GM20431 (cell line): Measurements from ENCODE around the gene RWDD2A.

Experiments used
- in situ Hi-C: fragments of 300-500 bp; cut with MseI, MboI; formaldehyde crosslinking; loops from one replicate; pipeline ENCODE4 v1.15.0; 2020; ENCODE audit warnings: low sequenced_read_pairs; ENCODE audit not compliant: unreplicated experiment

Gene RWDD2A

GRCh38 chr6:83193747-83194566 is 800 bp downstream of the RWDD2A start:
- in situ Hi-C loops, result no loop called here

- in situ Hi-C loops, result no loop called here
Observed at GRCh38 chr6:83198486-83199172, 5.5 kb downstream of the RWDD2A start.

DNA sequence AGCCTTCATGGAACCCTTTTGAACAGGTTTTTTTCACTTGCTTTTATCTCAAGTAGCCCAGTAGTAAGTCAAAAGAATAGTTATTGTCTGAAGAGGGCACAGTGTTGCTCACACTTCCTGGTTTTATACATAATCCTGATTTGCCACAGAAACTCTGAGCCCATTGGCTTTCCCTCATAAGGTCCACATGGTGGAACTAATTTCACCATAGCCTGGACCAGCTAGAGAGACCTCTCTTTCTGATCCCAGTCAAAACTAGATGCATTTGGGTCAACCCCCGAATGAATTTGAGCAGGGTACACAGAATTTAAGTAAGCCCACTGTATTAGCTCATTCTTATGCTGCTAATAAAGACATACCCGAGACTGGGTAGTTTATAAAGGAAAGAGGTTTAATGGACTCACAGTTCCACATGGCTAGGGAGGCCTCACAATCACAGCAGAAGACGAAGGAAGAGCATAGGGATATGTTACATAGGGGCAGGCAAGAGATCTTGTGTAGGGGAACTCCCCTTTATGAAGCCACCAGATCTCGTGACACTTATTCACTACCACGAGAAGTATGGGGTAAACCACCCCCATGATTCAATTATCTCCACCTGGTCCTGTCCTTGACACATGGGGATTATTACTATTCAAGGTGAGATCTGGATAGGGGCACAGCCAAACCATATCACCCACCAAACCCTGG is 6.2 kb downstream of the RWDD2A start:
- in situ Hi-C loops, result no loop called here

GRCh38 chr6:83199863-83200225 is 6.7 kb downstream of the RWDD2A start:
- in situ Hi-C loops, result no loop called here

DNA sequence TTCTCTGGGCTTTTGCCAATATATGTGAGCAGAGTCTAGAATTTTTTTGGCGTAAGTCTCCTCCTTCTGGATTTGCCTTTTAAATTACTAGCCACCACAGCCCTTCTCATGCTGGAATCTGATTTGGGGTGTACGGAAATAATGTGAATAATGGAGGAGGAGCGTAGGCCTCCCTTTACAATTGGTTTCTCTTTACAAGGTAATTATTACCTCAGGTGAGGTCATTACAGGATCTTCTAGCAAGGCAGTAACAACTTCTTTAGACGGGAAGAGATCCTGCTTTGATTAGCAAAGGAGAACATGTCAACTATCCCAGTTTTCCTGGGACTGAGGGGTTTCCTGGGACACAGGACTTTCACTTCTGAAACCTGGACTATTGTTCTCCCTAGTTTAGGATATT is 8.9 kb downstream of the RWDD2A start:
- in situ Hi-C loops, result no loop called here

DNA sequence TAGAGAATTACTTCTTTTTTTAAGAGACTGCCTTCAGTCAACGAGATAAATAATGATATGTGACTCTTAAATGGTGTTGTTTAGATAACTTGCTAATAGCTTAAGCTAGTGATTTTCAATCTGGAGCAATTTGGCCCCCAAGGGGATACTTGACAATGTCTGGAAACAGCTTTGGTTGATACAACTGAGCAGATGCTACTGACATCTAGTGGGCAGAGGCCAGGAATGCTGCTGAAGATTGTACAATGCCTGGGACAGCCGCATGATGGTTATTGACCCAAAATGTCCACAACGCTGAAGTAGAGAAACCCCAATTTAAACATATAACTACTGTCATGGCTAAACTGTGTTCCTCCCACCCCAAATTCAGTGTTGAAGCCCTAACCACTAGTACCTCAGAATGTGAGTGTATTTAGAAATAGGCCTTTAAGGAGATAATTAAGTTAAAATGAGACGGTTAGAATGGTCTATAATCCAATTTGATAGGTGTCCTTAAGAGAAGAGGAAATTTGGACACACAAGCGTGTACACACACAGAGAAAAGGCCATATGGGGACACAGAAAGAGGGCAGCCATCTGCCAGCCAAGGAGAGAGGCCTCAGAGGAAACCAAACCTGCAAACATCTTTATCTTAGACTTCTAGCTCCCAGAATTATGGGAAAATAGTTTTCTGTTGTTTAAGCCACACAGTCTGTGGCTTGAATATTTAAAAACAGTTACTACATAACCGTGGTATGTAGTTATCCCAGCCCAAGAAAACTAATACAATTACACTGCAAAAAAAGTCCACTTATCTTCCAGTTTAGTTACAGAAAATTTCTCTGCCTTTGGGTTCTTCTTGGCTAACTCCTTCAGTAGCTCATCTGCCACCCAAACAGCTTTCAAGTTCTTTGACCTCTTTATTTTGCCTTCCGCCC is 22.2 kb downstream of the RWDD2A start:
- in situ Hi-C loops, result no loop called here

DNA sequence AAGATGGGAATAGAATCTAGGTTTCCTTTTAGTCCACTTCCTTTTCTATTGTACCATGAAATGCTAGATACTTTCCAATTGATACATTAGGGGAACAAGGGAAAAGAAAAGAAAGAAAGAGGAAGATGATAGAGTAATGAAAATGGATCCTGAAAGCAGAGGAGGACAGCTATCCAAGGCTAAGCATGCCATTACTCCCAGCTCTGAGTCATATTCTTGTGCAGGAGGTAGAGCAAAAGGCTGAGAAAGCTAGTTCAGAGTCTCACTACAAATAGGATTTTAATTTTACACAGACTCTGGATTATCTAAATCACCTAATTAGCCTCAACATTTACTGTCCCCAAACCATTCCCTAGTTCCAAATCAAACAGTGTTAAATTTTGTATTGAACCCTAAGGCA is 23.6 kb downstream of the RWDD2A start:
- in situ Hi-C loops, result no loop called here

- in situ Hi-C loops, result no loop called here
Observed at GRCh38 chr6:83218646-83219045, 25.5 kb downstream of the RWDD2A start.

DNA sequence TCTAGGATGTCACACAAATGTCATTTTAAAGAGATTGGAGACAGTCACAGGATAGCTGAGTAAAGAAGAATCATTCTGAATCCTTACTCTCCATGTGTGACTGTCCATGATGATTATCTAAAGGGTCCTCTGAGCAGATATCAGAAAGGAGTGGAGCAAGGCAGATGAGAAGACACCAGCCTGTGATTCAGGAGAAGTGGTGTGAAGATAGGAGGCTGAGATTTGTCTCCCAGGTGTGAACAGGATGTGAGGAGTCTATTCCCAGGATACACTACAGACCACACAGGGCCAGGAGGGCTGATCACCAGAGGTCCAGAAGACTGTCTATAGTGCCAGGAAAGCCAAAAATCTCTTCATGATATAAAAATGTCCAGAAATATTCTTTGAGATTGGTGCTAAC is 27.0 kb downstream of the RWDD2A start:
- in situ Hi-C loops, result loop anchor here (5.0 kb wide), 1 partner anchor 297 kb away; no protein-coding TSS in a partner anchor

DNA sequence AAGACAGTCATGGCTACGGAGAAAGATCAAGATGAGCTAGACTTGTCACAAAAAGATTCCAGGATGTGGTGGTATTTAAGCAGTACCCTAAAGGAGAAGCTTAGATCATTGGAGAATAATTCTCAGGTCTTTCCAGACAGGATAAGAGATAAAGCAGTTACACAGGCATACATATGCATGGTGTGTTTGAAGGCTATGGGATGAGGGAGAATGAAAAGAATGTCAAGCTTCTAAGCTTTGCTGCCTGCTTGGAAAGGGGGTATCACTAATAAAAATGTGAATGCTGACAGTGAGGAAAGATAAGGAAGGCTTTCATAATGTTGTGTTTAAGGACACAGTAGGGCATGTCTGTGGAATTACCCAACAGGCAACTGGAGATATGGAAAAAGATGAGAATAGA is 28.1 kb downstream of the RWDD2A start:
- in situ Hi-C loops, result loop anchor here (5.0 kb wide), 1 partner anchor 296 kb away; no protein-coding TSS in a partner anchor

GRCh38 chr6:83221889-83222479 is 28.8 kb downstream of the RWDD2A start:
- in situ Hi-C loops, result loop anchor here (5.0 kb wide), 1 partner anchor 295 kb away; no protein-coding TSS in a partner anchor

- in situ Hi-C loops, result no loop called here
Observed at GRCh38 chr6:83226517-83226916, 33.4 kb downstream of the RWDD2A start.

DNA sequence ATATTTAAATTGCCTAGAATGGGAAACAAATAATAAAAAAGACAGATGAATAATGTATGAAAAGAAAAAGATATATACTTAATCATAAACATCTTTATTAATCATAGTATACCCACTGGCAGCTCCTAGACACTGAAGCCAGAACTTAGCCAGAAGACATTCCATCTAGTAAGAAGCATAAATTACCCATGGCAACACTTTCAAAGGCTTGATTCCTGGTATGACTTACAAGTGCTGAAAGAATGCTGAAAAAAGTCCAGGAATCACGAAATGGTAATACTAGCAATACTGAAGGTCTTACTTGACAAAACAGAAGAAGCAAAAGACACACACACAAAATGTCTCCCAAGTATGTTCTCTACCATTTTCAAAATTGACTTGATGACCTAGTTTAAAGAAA is 38.0 kb downstream of the RWDD2A start:
- in situ Hi-C loops, result no loop called here

DNA sequence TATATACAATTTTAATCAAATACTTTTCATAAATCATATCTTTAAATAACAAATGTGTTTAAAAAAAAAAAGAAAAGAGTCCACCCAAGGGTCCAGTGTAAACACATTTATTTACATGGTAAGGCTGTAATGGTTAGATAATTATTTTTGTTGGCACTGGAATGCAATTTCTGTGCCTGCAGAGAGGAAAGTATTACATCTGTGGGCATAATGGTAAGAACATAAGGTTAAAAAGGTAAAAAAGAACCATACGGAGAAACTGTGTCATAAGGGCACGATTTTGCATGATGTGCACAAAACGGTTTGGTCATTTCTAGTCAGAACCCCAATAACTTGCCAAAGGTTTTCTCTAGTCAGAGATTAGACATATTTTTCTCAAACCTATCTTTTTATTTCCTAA is 54.3 kb downstream of the RWDD2A start:
- in situ Hi-C loops, result no loop called here
